ENCODE measurements around the gene SH3PXD2A.
"Not testable (repeated sequence)": the region's sequence is repeated elsewhere in the genome, so short reads cannot be mapped to it uniquely, and the experiment has no call there.

Gene SH3PXD2A

DNA sequence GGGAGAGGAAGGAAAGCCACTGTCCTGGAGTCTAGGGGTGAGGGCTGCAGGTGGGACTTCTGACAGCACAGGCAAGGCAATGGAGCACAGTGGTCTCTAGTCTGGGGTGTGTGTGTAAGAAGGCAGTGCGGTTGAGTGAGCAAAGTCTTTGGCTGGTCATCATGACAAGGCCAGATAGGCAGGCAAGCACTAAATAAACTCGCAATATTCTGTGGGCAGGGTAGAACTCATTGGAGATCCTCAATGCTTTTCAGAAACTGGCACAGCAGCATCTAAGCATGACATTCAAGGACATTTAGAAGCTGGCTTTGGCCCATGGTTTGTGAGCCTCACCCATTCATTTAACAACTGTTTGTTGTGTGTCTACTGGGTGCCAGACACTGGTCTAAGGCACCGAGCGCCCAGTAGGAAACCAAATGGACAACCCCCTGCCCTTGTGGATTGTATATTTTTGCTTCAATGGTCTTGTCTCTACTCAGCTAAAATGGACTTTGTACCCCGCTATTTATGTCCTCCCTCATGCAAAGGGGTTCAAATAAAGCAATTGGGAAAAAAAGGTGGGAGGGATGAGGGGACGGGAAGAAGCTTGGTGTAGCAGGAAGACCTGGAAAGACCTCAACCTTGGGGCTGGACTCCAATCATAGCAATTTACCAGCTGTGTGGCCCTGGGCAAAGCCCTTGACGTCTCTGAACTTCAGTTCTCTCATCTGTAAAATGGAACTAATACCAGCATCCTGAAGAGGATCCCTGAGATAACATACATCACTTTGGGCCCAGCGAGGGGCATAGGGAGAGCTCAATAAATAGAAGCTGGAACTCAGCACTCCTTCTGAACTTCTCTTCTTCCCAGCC lies 245.9 kb downstream of the SH3PXD2A start:
- no peak overlapping the region for H3K4me3 ChIP-seq (ENCODE audit: low read depth, low read length)
- TF ChIP-seq, protein P1, sequence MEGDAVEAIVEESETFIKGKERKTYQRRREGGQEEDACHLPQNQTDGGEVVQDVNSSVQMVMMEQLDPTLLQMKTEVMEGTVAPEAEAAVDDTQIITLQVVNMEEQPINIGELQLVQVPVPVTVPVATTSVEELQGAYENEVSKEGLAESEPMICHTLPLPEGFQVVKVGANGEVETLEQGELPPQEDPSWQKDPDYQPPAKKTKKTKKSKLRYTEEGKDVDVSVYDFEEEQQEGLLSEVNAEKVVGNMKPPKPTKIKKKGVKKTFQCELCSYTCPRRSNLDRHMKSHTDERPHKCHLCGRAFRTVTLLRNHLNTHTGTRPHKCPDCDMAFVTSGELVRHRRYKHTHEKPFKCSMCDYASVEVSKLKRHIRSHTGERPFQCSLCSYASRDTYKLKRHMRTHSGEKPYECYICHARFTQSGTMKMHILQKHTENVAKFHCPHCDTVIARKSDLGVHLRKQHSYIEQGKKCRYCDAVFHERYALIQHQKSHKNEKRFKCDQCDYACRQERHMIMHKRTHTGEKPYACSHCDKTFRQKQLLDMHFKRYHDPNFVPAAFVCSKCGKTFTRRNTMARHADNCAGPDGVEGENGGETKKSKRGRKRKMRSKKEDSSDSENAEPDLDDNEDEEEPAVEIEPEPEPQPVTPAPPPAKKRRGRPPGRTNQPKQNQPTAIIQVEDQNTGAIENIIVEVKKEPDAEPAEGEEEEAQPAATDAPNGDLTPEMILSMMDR (IDR thresholded peaks at IDR 0.05; ENCODE audit: low read depth, low read length), result no peak

GRCh38 chr10:103608056-103608455 lies 247.3 kb downstream of the SH3PXD2A start:
- H3K4me3 ChIP-seq (ENCODE audit: low read depth, low read length), result not testable (repeated sequence)

GRCh38 chr10:103607051-103607450 lies 248.3 kb downstream of the SH3PXD2A start:
- not testable (repeated sequence) for H3K4me3 ChIP-seq (ENCODE audit: low read depth, low read length)

GRCh38 chr10:103606097-103606438 lies 249.3 kb downstream of the SH3PXD2A start:
- not testable (repeated sequence) for H3K4me3 ChIP-seq (ENCODE audit: low read depth, low read length)

- TF ChIP-seq, protein P1 (IDR thresholded peaks at IDR 0.05; ENCODE audit: low read depth, low read length), result peak; percentile 83
- no peak overlapping the region for H3K4me3 ChIP-seq (ENCODE audit: low read depth, low read length)
Observed at GRCh38 chr10:103605359-103606096, 249.8 kb downstream of the SH3PXD2A start.

DNA sequence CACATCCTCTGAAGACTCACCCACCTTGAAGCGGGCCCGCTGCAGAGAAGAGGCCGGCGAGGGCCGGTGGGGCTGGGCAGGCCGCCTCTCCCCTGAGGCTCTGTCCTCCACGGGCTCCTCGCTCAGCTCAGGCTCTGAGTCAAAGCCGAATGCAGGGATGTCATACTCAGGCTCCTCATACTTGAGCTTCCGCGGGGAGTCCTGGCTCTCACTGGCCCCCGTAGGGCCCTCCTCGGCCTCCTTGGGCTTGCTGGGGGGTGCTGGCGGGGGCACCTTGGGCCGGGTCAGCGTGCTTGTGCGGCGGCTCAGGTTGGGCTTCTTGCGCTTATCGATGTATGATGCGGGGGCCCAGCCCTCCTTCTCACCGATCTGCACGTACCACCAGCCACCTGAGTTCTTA lies 252.0 kb downstream of the SH3PXD2A start:
- H3K4me3 ChIP-seq (ENCODE audit: low read depth, low read length), result no peak overlapping the region
- TF ChIP-seq, protein P1 (IDR thresholded peaks at IDR 0.05; ENCODE audit: low read depth, low read length), result no peak

- TF ChIP-seq, protein P1 (IDR thresholded peaks at IDR 0.05; ENCODE audit: low read depth, low read length), result no peak
- H3K4me3 ChIP-seq (ENCODE audit: low read depth, low read length), result no peak overlapping the region
Observed at GRCh38 chr10:103602852-103603155, 252.6 kb downstream of the SH3PXD2A start.

- no peak overlapping the region for H3K4me3 ChIP-seq (ENCODE audit: low read depth, low read length)
- TF ChIP-seq, protein P1 (IDR thresholded peaks at IDR 0.05; ENCODE audit: low read depth, low read length), result no peak
Observed at GRCh38 chr10:103602028-103602851, 253.1 kb downstream of the SH3PXD2A start.
